ENCODE measurements around the gene LRRC4C.

Gene LRRC4C

DNA sequence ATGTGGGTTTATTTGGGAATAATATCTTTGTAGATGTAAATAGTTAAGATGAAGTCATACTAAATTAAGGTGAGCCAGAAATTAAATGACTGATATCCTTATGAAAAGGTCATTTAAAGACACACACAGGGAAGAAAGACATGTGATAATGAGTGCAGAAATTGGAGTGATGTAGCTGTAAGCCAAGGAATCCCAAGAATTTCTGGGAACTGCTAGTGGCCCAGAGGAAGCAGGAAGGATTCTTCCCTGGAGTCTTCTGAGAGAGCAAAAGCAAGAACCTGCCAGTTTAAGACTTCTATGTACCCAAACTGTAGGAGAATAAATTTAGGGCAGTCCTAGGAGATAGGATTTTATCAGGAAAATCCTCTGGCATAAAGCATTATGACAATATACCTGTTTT, 66.9 kb downstream of the LRRC4C start:
- no peaks in the 10 kb centered on the region for H3K79me2 ChIP-seq (ENCODE audit: control insufficient read depth, insufficient read depth, low read length, poor library complexity)
- no peak overlapping the region for H3K4me3 ChIP-seq (ENCODE audit: low read depth, low read length)
- H2BK5ac ChIP-seq (ENCODE audit: low read depth, low read length, poor library complexity) = no peak overlapping the region
- no peak overlapping the region for H2AK5ac ChIP-seq (ENCODE audit: low read length)
- H3K14ac ChIP-seq (ENCODE audit: low read length) = no peak overlapping the region
- H4K12ac ChIP-seq (ENCODE audit: low read depth, low read length) = no peak overlapping the region
- H4K8ac ChIP-seq (ENCODE audit: low read depth, low read length) = no peak overlapping the region
- H2AFZ ChIP-seq (ENCODE audit: insufficient read depth, low read length, poor library complexity) = no peak overlapping the region
- no peak for DNase-seq
- H3K18ac ChIP-seq (ENCODE audit: low read length) = no peak overlapping the region
- no peak overlapping the region for H3K4ac ChIP-seq (ENCODE audit: low read depth, low read length)
- H3K23ac ChIP-seq (ENCODE audit: low read length) = no peak overlapping the region
- H3K27me3 ChIP-seq (ENCODE audit: insufficient read depth, low read length) = no peaks in the 10 kb centered on the region
- H3K79me1 ChIP-seq (ENCODE audit: low read length) = no peaks in the 10 kb centered on the region
- H4K91ac ChIP-seq (ENCODE audit: low read depth, low read length) = no peak overlapping the region
- no peaks in the 10 kb centered on the region for H3K9me3 ChIP-seq (ENCODE audit: insufficient read depth, low read depth, low read length)
- no peak overlapping the region for H2BK120ac ChIP-seq (ENCODE audit: insufficient read depth, low read length, poor library complexity)
- H3K27ac ChIP-seq (ENCODE audit: low read depth, low read length) = no peak overlapping the region
- no peak overlapping the region for H2BK12ac ChIP-seq (ENCODE audit: low read length)
- no peak overlapping the region for H3K4me2 ChIP-seq (ENCODE audit: low read length)
- no peaks in the 10 kb centered on the region for H3K4me1 ChIP-seq (ENCODE audit: control insufficient read depth in 1 of 2, insufficient read depth in 2 of 2, low read length in 2 of 2)
- no peaks in the 10 kb centered on the region for H3K36me3 ChIP-seq (ENCODE audit: control insufficient read depth in 1 of 2, insufficient read depth in 2 of 2, low read length in 2 of 2)
- no peak overlapping the region for H3K9ac ChIP-seq (ENCODE audit: low read length)

DNA sequence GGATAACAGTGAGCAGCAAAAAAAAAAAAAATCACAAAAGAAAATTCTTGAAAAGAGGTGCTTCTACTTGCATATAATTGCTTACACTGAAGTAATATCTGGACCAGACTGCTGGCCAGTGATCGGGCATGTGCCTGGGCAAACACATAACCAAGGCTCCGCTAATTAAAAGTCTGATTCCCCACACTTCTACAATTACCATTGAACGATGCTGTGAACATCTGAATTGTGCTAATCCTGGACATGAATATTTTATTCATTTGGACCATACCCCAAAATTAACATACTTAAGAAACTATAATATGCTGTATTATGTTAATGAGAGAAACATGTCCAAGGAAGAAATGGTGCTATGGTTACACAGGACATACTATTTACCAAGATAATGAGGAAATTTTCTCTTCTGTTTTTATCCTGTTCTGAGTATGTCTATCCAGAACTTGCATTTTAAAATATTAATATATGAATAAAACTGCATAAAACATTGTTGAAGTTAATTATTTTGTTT, 69.8 kb downstream of the LRRC4C start:
- H4K12ac ChIP-seq (ENCODE audit: low read depth, low read length) = no peak overlapping the region
- H2BK120ac ChIP-seq (ENCODE audit: insufficient read depth, low read length, poor library complexity) = no peak overlapping the region
- no peak overlapping the region for H3K4me3 ChIP-seq (ENCODE audit: low read depth, low read length)
- H3K23ac ChIP-seq (ENCODE audit: low read length) = no peak overlapping the region
- H2AFZ ChIP-seq (ENCODE audit: insufficient read depth, low read length, poor library complexity) = no peak overlapping the region
- H3K4me1 ChIP-seq (ENCODE audit: control insufficient read depth in 1 of 2, insufficient read depth in 2 of 2, low read length in 2 of 2) = no peaks in the 10 kb centered on the region
- no peak overlapping the region for H4K8ac ChIP-seq (ENCODE audit: low read depth, low read length)
- H3K27ac ChIP-seq (ENCODE audit: low read depth, low read length) = no peak overlapping the region
- no peak for DNase-seq
- no peak overlapping the region for H3K9ac ChIP-seq (ENCODE audit: low read length)
- H2AK5ac ChIP-seq (ENCODE audit: low read length) = no peak overlapping the region
- no peak overlapping the region for H3K18ac ChIP-seq (ENCODE audit: low read length)
- H3K36me3 ChIP-seq (ENCODE audit: control insufficient read depth in 1 of 2, insufficient read depth in 2 of 2, low read length in 2 of 2) = no peaks in the 10 kb centered on the region
- no peak overlapping the region for H3K4ac ChIP-seq (ENCODE audit: low read depth, low read length)
- no peak overlapping the region for H3K14ac ChIP-seq (ENCODE audit: low read length)
- H4K91ac ChIP-seq (ENCODE audit: low read depth, low read length) = no peak overlapping the region
- H2BK12ac ChIP-seq (ENCODE audit: low read length) = no peak overlapping the region
- H3K9me3 ChIP-seq (ENCODE audit: insufficient read depth, low read depth, low read length) = no peaks in the 10 kb centered on the region
- no peaks in the 10 kb centered on the region for H3K79me2 ChIP-seq (ENCODE audit: control insufficient read depth, insufficient read depth, low read length, poor library complexity)
- H3K79me1 ChIP-seq (ENCODE audit: low read length) = no peaks in the 10 kb centered on the region
- no CpG with 5 or more reads among the region's 3 CpGs for WGBS (ENCODE audit: extremely low coverage, insufficient coverage, insufficient read length)
- no peaks in the 10 kb centered on the region for H3K27me3 ChIP-seq (ENCODE audit: insufficient read depth, low read length)
- H3K4me2 ChIP-seq (ENCODE audit: low read length) = no peak overlapping the region
- no peak overlapping the region for H2BK5ac ChIP-seq (ENCODE audit: low read depth, low read length, poor library complexity)

DNA sequence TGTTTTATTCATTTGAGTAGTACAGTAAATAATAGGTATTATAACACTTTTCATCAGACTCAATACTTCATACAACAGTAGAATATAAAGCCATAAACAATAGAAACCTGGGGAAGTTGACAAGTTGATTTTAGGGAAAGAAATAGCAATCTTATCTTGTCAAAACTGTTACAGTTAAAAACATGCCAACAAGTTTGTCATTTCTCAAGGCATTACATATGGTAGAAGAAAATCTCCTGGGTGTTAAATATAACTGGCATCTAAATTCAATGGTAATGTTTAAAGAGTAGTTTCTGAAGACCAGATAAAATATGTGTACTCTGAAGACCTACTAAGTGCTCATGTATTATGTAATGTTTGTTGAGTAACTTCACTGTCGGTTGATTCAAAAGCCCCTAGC, 75.1 kb downstream of the LRRC4C start:
- no peaks in the 10 kb centered on the region for H3K4me1 ChIP-seq (ENCODE audit: control insufficient read depth in 1 of 2, insufficient read depth in 2 of 2, low read length in 2 of 2)
- H4K12ac ChIP-seq (ENCODE audit: low read depth, low read length) = no peak overlapping the region
- no peak overlapping the region for H2BK120ac ChIP-seq (ENCODE audit: insufficient read depth, low read length, poor library complexity)
- no peak overlapping the region for H3K4me2 ChIP-seq (ENCODE audit: low read length)
- DNase-seq = no peak
- no peaks in the 10 kb centered on the region for H3K79me2 ChIP-seq (ENCODE audit: control insufficient read depth, insufficient read depth, low read length, poor library complexity)
- no peak overlapping the region for H2AK5ac ChIP-seq (ENCODE audit: low read length)
- no peak overlapping the region for H3K18ac ChIP-seq (ENCODE audit: low read length)
- H2BK5ac ChIP-seq (ENCODE audit: low read depth, low read length, poor library complexity) = no peak overlapping the region
- no peak overlapping the region for H3K4me3 ChIP-seq (ENCODE audit: low read depth, low read length)
- no peak overlapping the region for H3K27ac ChIP-seq (ENCODE audit: low read depth, low read length)
- H4K8ac ChIP-seq (ENCODE audit: low read depth, low read length) = no peak overlapping the region
- no CpG with 5 or more reads among the region's 1 CpG for WGBS (ENCODE audit: extremely low coverage, insufficient coverage, insufficient read length)
- H3K36me3 ChIP-seq (ENCODE audit: control insufficient read depth in 1 of 2, insufficient read depth in 2 of 2, low read length in 2 of 2) = no peaks in the 10 kb centered on the region
- no peaks in the 10 kb centered on the region for H3K9me3 ChIP-seq (ENCODE audit: insufficient read depth, low read depth, low read length)
- H2BK12ac ChIP-seq (ENCODE audit: low read length) = no peak overlapping the region
- H3K9ac ChIP-seq (ENCODE audit: low read length) = no peak overlapping the region
- no peak overlapping the region for H2AFZ ChIP-seq (ENCODE audit: insufficient read depth, low read length, poor library complexity)
- H3K27me3 ChIP-seq (ENCODE audit: insufficient read depth, low read length) = no peaks in the 10 kb centered on the region
- no peak overlapping the region for H4K91ac ChIP-seq (ENCODE audit: low read depth, low read length)
- H3K23ac ChIP-seq (ENCODE audit: low read length) = no peak overlapping the region
- H3K14ac ChIP-seq (ENCODE audit: low read length) = no peak overlapping the region
- H3K4ac ChIP-seq (ENCODE audit: low read depth, low read length) = no peak overlapping the region
- no peaks in the 10 kb centered on the region for H3K79me1 ChIP-seq (ENCODE audit: low read length)

GRCh38 chr11:41383768-41384167, 75.7 kb downstream of the LRRC4C start:
- WGBS (ENCODE audit: extremely low coverage, insufficient coverage, insufficient read length) = no CpG with 5 or more reads among the region's 3 CpGs
- Histone ChIP-seq H4K12ac (ENCODE audit: low read depth, low read length) (no peak overlapping the region), H2AFZ (ENCODE audit: insufficient read depth, low read length, poor library complexity) (no peak overlapping the region)

More at GRCh38 chr11:41383768-41384167, 75.7 kb downstream of the LRRC4C start:
- no peak overlapping the region for H3K4me2 ChIP-seq (ENCODE audit: low read length)
- H3K18ac ChIP-seq (ENCODE audit: low read length) = no peak overlapping the region
- H2BK120ac ChIP-seq (ENCODE audit: insufficient read depth, low read length, poor library complexity) = no peak overlapping the region
- no peak overlapping the region for H4K91ac ChIP-seq (ENCODE audit: low read depth, low read length)
- no peaks in the 10 kb centered on the region for H3K79me2 ChIP-seq (ENCODE audit: control insufficient read depth, insufficient read depth, low read length, poor library complexity)
- no peak for DNase-seq
- no peak overlapping the region for H3K4ac ChIP-seq (ENCODE audit: low read depth, low read length)
- H3K14ac ChIP-seq (ENCODE audit: low read length) = no peak overlapping the region
- no peaks in the 10 kb centered on the region for H3K79me1 ChIP-seq (ENCODE audit: low read length)
- H3K9ac ChIP-seq (ENCODE audit: low read length) = no peak overlapping the region
- no peaks in the 10 kb centered on the region for H3K36me3 ChIP-seq (ENCODE audit: control insufficient read depth in 1 of 2, insufficient read depth in 2 of 2, low read length in 2 of 2)
- no peaks in the 10 kb centered on the region for H3K27me3 ChIP-seq (ENCODE audit: insufficient read depth, low read length)
- no peak overlapping the region for H3K23ac ChIP-seq (ENCODE audit: low read length)
- H3K9me3 ChIP-seq (ENCODE audit: insufficient read depth, low read depth, low read length) = no peaks in the 10 kb centered on the region
- no peak overlapping the region for H3K4me3 ChIP-seq (ENCODE audit: low read depth, low read length)
- H3K27ac ChIP-seq (ENCODE audit: low read depth, low read length) = no peak overlapping the region
- H2BK12ac ChIP-seq (ENCODE audit: low read length) = no peak overlapping the region
- H2BK5ac ChIP-seq (ENCODE audit: low read depth, low read length, poor library complexity) = no peak overlapping the region
- H2AK5ac ChIP-seq (ENCODE audit: low read length) = no peak overlapping the region
- H4K8ac ChIP-seq (ENCODE audit: low read depth, low read length) = no peak overlapping the region
- no peaks in the 10 kb centered on the region for H3K4me1 ChIP-seq (ENCODE audit: control insufficient read depth in 1 of 2, insufficient read depth in 2 of 2, low read length in 2 of 2)
